ENCODE results near the gene SEC16B. TPM values are rescaled to one million over a fixed set of nuclear protein-coding genes. Genes with fewer than 3 reads are reported as not detected.

The SEC16B gene
- total RNA-seq, 2 experiments from 2014 or later: not detected

GRCh38 chr1:178004926-178005391 lies 35.1 kb upstream of the SEC16B start:
- Mint-ChIP-seq H3K27ac (no peak overlapping the region), H3K9me3 (no peaks in the 10 kb centered on the region), H3K27me3 (peaks cover 6% of the 10 kb centered on the region), H3K4me1 (ENCODE audit: low read depth) (no peaks in the 10 kb centered on the region), H3K4me3 (no peak overlapping the region), H3K36me3 (ENCODE audit: low read depth) (no peaks in the 10 kb centered on the region)
- Histone ChIP-seq H3K9me3 (ENCODE audit: control insufficient read depth in 1 of 2, insufficient read depth in 1 of 2, low read length in 2 of 2) (no peaks in the 10 kb centered on the region), H3K4me3 (ENCODE audit: low read length) (no peak overlapping the region), H3K27ac (ENCODE audit: low read depth in 1 of 2, low read length in 2 of 2) (no peak overlapping the region), H3K27me3 (ENCODE audit: control insufficient read depth in 1 of 2, insufficient read depth in 2 of 2, low read length in 2 of 2) (no peaks in the 10 kb centered on the region), H3K36me3 (ENCODE audit: insufficient read depth, low read length) (no peaks in the 10 kb centered on the region), H3K4me1 (ENCODE audit: insufficient read depth, low read length) (no peaks in the 10 kb centered on the region)
- intact Hi-C loops (cut with DNase I, micrococcal nuclease): no loop called here
- TF ChIP-seq CTCF (IDR thresholded peaks at IDR 0.05): no peak
- ATAC-seq (ENCODE audit: poor library complexity) (no peak), DNase-seq (no peak)
- CTCF ChIA-PET: no interaction called here
- POLR2A ChIA-PET: no interaction called here

- POLR2A ChIA-PET: no interaction called here
Measured at GRCh38 chr1:177998696-177999631, 29.1 kb upstream of the SEC16B start.

GRCh38 chr1:177996957-177997356 lies 27.1 kb upstream of the SEC16B start:
- intact Hi-C loops (cut with DNase I, micrococcal nuclease): no loop called here
- ATAC-seq (ENCODE audit: poor library complexity): no peak
- Mint-ChIP-seq H3K27ac (no peak overlapping the region), H3K4me3 (no peak overlapping the region), H3K27me3 (no peaks in the 10 kb centered on the region), H3K36me3 (ENCODE audit: low read depth) (no peaks in the 10 kb centered on the region), H3K4me1 (ENCODE audit: low read depth) (no peaks in the 10 kb centered on the region), H3K9me3 (no peaks in the 10 kb centered on the region)
- DNase-seq: no peak
- CTCF ChIA-PET: no interaction called here
- POLR2A ChIA-PET: no interaction called here
- no peaks in the 10 kb centered on the region for H3K36me3 ChIP-seq (ENCODE audit: insufficient read depth, low read length)
- no peak overlapping the region for H3K4me3 ChIP-seq (ENCODE audit: low read length)
- no peak for TF ChIP-seq CTCF (IDR thresholded peaks at IDR 0.05)
- H3K4me1 ChIP-seq (ENCODE audit: insufficient read depth, low read length): no peaks in the 10 kb centered on the region
- H3K27me3 ChIP-seq (ENCODE audit: control insufficient read depth in 1 of 2, insufficient read depth in 2 of 2, low read length in 2 of 2): no peaks in the 10 kb centered on the region
- H3K9me3 ChIP-seq (ENCODE audit: control insufficient read depth in 1 of 2, insufficient read depth in 1 of 2, low read length in 2 of 2): peaks cover 0 to 10% of the 10 kb centered on the region in 2 experiments
- H3K27ac ChIP-seq (ENCODE audit: low read depth in 1 of 2, low read length in 2 of 2): no peak overlapping the region

More at GRCh38 chr1:177998696-177999631, 29.1 kb upstream of the SEC16B start:
- H3K4me3 Mint-ChIP-seq: no peak overlapping the region
- H3K27me3 Mint-ChIP-seq: peaks cover 6% of the 10 kb centered on the region
- H3K27ac Mint-ChIP-seq: no peak overlapping the region
- Histone ChIP-seq H3K36me3 (ENCODE audit: insufficient read depth, low read length) (no peaks in the 10 kb centered on the region), H3K27me3 (ENCODE audit: control insufficient read depth in 1 of 2, insufficient read depth in 2 of 2, low read length in 2 of 2) (no peaks in the 10 kb centered on the region), H3K4me1 (ENCODE audit: insufficient read depth, low read length) (no peaks in the 10 kb centered on the region), H3K9me3 (ENCODE audit: control insufficient read depth in 1 of 2, insufficient read depth in 1 of 2, low read length in 2 of 2) (peaks cover 0 to 6% of the 10 kb centered on the region in 2 experiments), H3K4me3 (ENCODE audit: low read length) (no peak overlapping the region), H3K27ac (ENCODE audit: low read depth in 1 of 2, low read length in 2 of 2) (no peak overlapping the region)
- TF ChIP-seq CTCF (IDR thresholded peaks at IDR 0.05): no peak
- no peak for ATAC-seq (ENCODE audit: poor library complexity)
- intact Hi-C loops (cut with DNase I, micrococcal nuclease): no loop called here
- H3K9me3 Mint-ChIP-seq: no peaks in the 10 kb centered on the region
- H3K4me1 Mint-ChIP-seq (ENCODE audit: low read depth): no peaks in the 10 kb centered on the region
- H3K36me3 Mint-ChIP-seq (ENCODE audit: low read depth): no peaks in the 10 kb centered on the region
- no peak for DNase-seq
- CTCF ChIA-PET: no interaction called here
